Measurements from ENCODE around the gene DLG1. TPM values are rescaled to one million over a fixed set of nuclear protein-coding genes. Genes with fewer than 3 reads are reported as not detected.

The DLG1 gene
- total RNA-seq, 1 experiment from 2014 or later = 89.8 TPM

DNA sequence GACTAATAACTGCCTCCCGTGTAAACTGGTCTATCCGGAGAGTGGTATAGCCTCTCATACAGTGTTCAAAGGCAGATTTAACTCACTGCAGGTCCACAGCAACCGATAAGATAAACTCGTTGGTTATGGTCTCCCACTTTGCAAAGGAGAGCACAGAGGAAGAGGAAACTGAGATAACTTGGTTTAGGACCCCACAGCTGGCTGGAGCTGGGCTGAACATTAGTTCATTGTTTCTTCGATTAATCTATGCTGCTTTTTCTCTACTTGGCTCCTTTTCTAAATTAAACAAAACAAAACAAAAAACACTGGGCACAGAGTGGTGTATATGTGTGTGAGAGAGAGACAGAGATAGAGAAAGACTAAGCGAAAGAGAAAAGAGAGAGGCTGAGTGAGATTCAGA is 5.0 kb upstream of the DLG1 start:
- Histone ChIP-seq H3K9me3 (ENCODE audit: control insufficient read depth in 1 of 2, insufficient read depth in 1 of 2, low read depth in 1 of 2, low read length in 2 of 2) (no peaks in the 10 kb centered on the region), H3K9ac (ENCODE audit: low read length) (no peak overlapping the region), H3K36me3 (ENCODE audit: control insufficient read depth in 1 of 2, insufficient read depth in 2 of 2, low read length in 2 of 2) (no peaks in the 10 kb centered on the region), H3K4me1 (ENCODE audit: control insufficient read depth in 1 of 2, insufficient read depth in 2 of 2, low read length in 2 of 2) (peaks cover 8 to 23% of the 10 kb centered on the region in 2 experiments; a peak in 3 of 4 replicates), H3K27ac (ENCODE audit: low read depth, low read length) (no peak overlapping the region), H3K79me2 (ENCODE audit: insufficient read depth, low read length) (no peaks in the 10 kb centered on the region), H4K20me1 (ENCODE audit: insufficient read depth) (no peaks in the 10 kb centered on the region), H3K27me3 (ENCODE audit: insufficient read depth, low read length) (no peaks in the 10 kb centered on the region), H3K4me2 (ENCODE audit: low read length) (no peak overlapping the region), H3K4me3 (replicated peaks in 1 of 2; ENCODE audit: low read depth in 1 of 2, low read length in 2 of 2) (no peak overlapping the region), H3K9me2 (ENCODE audit: insufficient read depth) (no peaks in the 10 kb centered on the region), H2AFZ (ENCODE audit: low read depth, low read length, poor library complexity, severe bottlenecking) (no peak overlapping the region)
- ATAC-seq (no peak), DNase-seq (ENCODE audit: low read depth, low spot score) (no peak)
- ChIA-PET CTCF (no interaction called here), RAD21 (ENCODE audit: low non-redundant PET in 1 of 2, low total read pairs in 2 of 2, uncharacterized antibody in 2 of 2, unreplicated experiment in 2 of 2) (no interaction called here), POLR2A (no interaction called here)
- intact Hi-C loops (cut with micrococcal nuclease) = no loop called here
- TF ChIP-seq POLR2AphosphoS5 (IDR thresholded peaks at IDR 0.05; ENCODE audit: low read depth, low read length) = no peak
- no peak for TF ChIP-seq POLR2A (IDR thresholded peaks at IDR 0.05; ENCODE audit: borderline replicate concordance, extremely low read depth, insufficient read depth, insufficient read length)
- TF ChIP-seq, protein P1, sequence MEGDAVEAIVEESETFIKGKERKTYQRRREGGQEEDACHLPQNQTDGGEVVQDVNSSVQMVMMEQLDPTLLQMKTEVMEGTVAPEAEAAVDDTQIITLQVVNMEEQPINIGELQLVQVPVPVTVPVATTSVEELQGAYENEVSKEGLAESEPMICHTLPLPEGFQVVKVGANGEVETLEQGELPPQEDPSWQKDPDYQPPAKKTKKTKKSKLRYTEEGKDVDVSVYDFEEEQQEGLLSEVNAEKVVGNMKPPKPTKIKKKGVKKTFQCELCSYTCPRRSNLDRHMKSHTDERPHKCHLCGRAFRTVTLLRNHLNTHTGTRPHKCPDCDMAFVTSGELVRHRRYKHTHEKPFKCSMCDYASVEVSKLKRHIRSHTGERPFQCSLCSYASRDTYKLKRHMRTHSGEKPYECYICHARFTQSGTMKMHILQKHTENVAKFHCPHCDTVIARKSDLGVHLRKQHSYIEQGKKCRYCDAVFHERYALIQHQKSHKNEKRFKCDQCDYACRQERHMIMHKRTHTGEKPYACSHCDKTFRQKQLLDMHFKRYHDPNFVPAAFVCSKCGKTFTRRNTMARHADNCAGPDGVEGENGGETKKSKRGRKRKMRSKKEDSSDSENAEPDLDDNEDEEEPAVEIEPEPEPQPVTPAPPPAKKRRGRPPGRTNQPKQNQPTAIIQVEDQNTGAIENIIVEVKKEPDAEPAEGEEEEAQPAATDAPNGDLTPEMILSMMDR (IDR thresholded peaks at IDR 0.05 in 2 of 3, conservative IDR thresholded peaks at IDR 0.05 in 1 of 3; ENCODE audit: borderline replicate concordance in 1 of 3, insufficient read depth in 1 of 3, low read depth in 2 of 3, low read length in 2 of 3) = no peak
- TF ChIP-seq, protein P2, sequence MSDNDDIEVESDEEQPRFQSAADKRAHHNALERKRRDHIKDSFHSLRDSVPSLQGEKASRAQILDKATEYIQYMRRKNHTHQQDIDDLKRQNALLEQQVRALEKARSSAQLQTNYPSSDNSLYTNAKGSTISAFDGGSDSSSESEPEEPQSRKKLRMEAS (IDR thresholded peaks at IDR 0.05) = no peak
- no peak for TF ChIP-seq SRF (IDR thresholded peaks at IDR 0.05; ENCODE audit: low read depth)
- no peak for TF ChIP-seq EZH2phosphoT487 (IDR thresholded peaks at IDR 0.05; ENCODE audit: borderline replicate concordance)
- no peak for TF ChIP-seq JUND (IDR thresholded peaks at IDR 0.05)
- TF ChIP-seq ZNF274 (IDR thresholded peaks at IDR 0.05; ENCODE audit: low read depth, low read length) = no peak
- TF ChIP-seq ELF1 (IDR thresholded peaks at IDR 0.05; ENCODE audit: borderline replicate concordance, low read depth) = no peak
- TF ChIP-seq, protein P3, sequence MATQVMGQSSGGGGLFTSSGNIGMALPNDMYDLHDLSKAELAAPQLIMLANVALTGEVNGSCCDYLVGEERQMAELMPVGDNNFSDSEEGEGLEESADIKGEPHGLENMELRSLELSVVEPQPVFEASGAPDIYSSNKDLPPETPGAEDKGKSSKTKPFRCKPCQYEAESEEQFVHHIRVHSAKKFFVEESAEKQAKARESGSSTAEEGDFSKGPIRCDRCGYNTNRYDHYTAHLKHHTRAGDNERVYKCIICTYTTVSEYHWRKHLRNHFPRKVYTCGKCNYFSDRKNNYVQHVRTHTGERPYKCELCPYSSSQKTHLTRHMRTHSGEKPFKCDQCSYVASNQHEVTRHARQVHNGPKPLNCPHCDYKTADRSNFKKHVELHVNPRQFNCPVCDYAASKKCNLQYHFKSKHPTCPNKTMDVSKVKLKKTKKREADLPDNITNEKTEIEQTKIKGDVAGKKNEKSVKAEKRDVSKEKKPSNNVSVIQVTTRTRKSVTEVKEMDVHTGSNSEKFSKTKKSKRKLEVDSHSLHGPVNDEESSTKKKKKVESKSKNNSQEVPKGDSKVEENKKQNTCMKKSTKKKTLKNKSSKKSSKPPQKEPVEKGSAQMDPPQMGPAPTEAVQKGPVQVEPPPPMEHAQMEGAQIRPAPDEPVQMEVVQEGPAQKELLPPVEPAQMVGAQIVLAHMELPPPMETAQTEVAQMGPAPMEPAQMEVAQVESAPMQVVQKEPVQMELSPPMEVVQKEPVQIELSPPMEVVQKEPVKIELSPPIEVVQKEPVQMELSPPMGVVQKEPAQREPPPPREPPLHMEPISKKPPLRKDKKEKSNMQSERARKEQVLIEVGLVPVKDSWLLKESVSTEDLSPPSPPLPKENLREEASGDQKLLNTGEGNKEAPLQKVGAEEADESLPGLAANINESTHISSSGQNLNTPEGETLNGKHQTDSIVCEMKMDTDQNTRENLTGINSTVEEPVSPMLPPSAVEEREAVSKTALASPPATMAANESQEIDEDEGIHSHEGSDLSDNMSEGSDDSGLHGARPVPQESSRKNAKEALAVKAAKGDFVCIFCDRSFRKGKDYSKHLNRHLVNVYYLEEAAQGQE (IDR thresholded peaks at IDR 0.05; ENCODE audit: low read depth) = no peak
- no peak for TF ChIP-seq YY1 (IDR thresholded peaks at IDR 0.05; ENCODE audit: extremely low read depth, insufficient replicate concordance, low read depth, low read length)
- no peak for TF ChIP-seq ZFX (IDR thresholded peaks at IDR 0.05)
- no peak for TF ChIP-seq CBX3 (IDR thresholded peaks at IDR 0.05; ENCODE audit: low read depth)
- no TSS peak for BruUV-seq (replicated peaks)

Data from HCT116 (cell line).